Panc1 (cell line): Measurements from ENCODE around the gene CCDC158. TPM values are rescaled to one million over a fixed set of nuclear protein-coding genes. Genes with fewer than 3 reads are reported as not detected.
"Not testable (repeated sequence)": the region's sequence is repeated elsewhere in the genome, so short reads cannot be mapped to it uniquely, and the experiment has no call there.

Experiments used
- ATAC-seq: fragments of 200-7000 bp; cut with Tn5 transposase; 2 replicates; pipeline ENCODE4 v1.9.1; 2020; ENCODE audit warnings: mild to moderate bottlenecking, moderate library complexity
- BruUV-seq: library from RNA; stranded (reverse); fragments of 400-500 nt; replicated peaks from 2 replicates; lab custom pipeline; 2021; lab: Mats Ljungman, UMichigan
- CTCF ChIA-PET: fragments of 300-600 bp; sonication (Branson Sonifier 250); formaldehyde crosslinking; loops from one replicate; lab custom pipeline; 2022; ENCODE audit warnings: antibody characterized with exemption; lab: Charles Lee
- POLR2A ChIA-PET: fragments of 300-600 bp; sonication (Branson Sonifier 250); formaldehyde crosslinking; loops from one replicate; lab custom pipeline; 2022; ENCODE audit warnings: antibody characterized with exemption; lab: Charles Lee
- DNase-seq: peaks from one replicate; pipeline ENCODE4 v3.0.0-alpha.2; 2010; ENCODE audit warnings: low read depth, low spot score
- H3K27ac ChIP-seq: 2 replicates; pipeline ENCODE4 v1.5.1; 2011; ENCODE audit warnings: mild to moderate bottlenecking, low read length, inconsistent platforms
- H3K27me3 ChIP-seq: fragments of 200-500 bp; sonication (Bioruptor generic); 2 replicates; pipeline ENCODE4 v1.6.0; 2014; ENCODE audit warnings: low read length, inconsistent platforms; ENCODE audit not compliant: control insufficient read depth, insufficient read depth
- H3K36me3 ChIP-seq: fragments of 200-500 bp; sonication (Bioruptor generic); 2 replicates; pipeline ENCODE4 v1.5.1; 2014; ENCODE audit warnings: inconsistent platforms, mild to moderate bottlenecking, low read length, moderate library complexity; ENCODE audit not compliant: control insufficient read depth, insufficient read depth
- H3K4me1 ChIP-seq: 2 replicates; pipeline ENCODE4 v1.5.1; 2011; ENCODE audit warnings: inconsistent platforms, mild to moderate bottlenecking, low read length, moderate library complexity; ENCODE audit not compliant: control insufficient read depth, insufficient read depth
- H3K4me3 ChIP-seq, 2 experiments: 2 replicates each; pipeline ENCODE4 v1.5.1; 2011 to 2012; ENCODE audit warnings: low read depth in 2 of 2, low read length in 2 of 2, mild to moderate bottlenecking in 2 of 2, inconsistent platforms in 1 of 2, moderate library complexity in 1 of 2
- H3K9me3 ChIP-seq: fragments of 200-500 bp; sonication (Bioruptor generic); 2 replicates; pipeline ENCODE4 v1.5.1; 2014; ENCODE audit warnings: low read depth, mild to moderate bottlenecking, inconsistent platforms, low read length, moderate library complexity; ENCODE audit not compliant: control insufficient read depth, insufficient read depth
- CTCF ChIP-seq: fragments of 450-650 bp; IDR thresholded peaks from 2 replicates; pipeline ENCODE4 v1.5.1; 2017; ENCODE audit warnings: mild to moderate bottlenecking
- POLR2AphosphoS5 ChIP-seq: IDR thresholded peaks from 2 replicates; pipeline ENCODE4 v1.6.1; 2012; ENCODE audit warnings: mild to moderate bottlenecking, low read depth, low read length, moderate library complexity
- REST ChIP-seq, 2 experiments: IDR thresholded peaks; 2 replicates each; pipeline ENCODE4 v1.6.1; 2011 to 2012; ENCODE audit warnings: low read depth in 2 of 2, control low read depth in 1 of 2, low read length in 1 of 2, mild to moderate bottlenecking in 1 of 2, moderate library complexity in 1 of 2; ENCODE audit not compliant: insufficient read depth in 1 of 2
- SIN3A ChIP-seq: IDR thresholded peaks from 2 replicates; pipeline ENCODE4 v1.6.1; 2012; ENCODE audit warnings: low read depth, mild to moderate bottlenecking, low read length, moderate library complexity, borderline replicate concordance; ENCODE audit not compliant: insufficient read depth
- TCF7L2 ChIP-seq: IDR thresholded peaks from 2 replicates; pipeline ENCODE4 v1.6.1; 2011; ENCODE audit warnings: mild to moderate bottlenecking, low read depth, low read length, inconsistent platforms
- in situ Hi-C: cut with HindIII; loops from 2 replicates; pipeline ENCODE4 v1.10.0; 2016; ENCODE audit warnings: low sequenced_read_pairs, low pct_unique_long_range_greater_than_20kb
- intact Hi-C: fragments of 100-400 bp; cut with micrococcal nuclease; formaldehyde crosslinking; loops from one replicate; pipeline ENCODE4 v1.10.0; 2022; ENCODE audit not compliant: unreplicated experiment
- total RNA-seq: library from RNA; stranded (reverse); gene quantifications from one replicate; pipeline ENCODE4 v1.2.1, GENCODE V29; 2021; ENCODE audit not compliant: unreplicated experiment

The CCDC158 gene
- total RNA-seq, 1 experiment from 2014 or later, result 0.28 TPM

GRCh38 chr4:76426272-76426671 lies 5.3 kb upstream of the CCDC158 start:
- Histone ChIP-seq H3K9me3 (no peaks in the 10 kb centered on the region), H3K36me3 (no peaks in the 10 kb centered on the region), H3K27ac (no peak overlapping the region), H3K27me3 (no peaks in the 10 kb centered on the region), H3K4me3 (no peak overlapping the region), H3K4me1 (no peaks in the 10 kb centered on the region)
- intact Hi-C loops (no loop called here), in situ Hi-C loops (no loop called here)
- no TSS peak for BruUV-seq
- ChIA-PET POLR2A (no interaction called here), CTCF (no interaction called here)
- peak; percentile 62 for TF ChIP-seq CTCF
- TF ChIP-seq TCF7L2, result no peak
- ATAC-seq, result no peak
- no peak for DNase-seq

- H3K4me3 ChIP-seq, DNase-seq, POLR2A ChIA-PET, ATAC-seq, H3K27me3 ChIP-seq, H3K9me3 ChIP-seq, H3K36me3 ChIP-seq, in situ Hi-C loops, H3K4me1 ChIP-seq, intact Hi-C loops, BruUV-seq, CTCF ChIA-PET, H3K27ac ChIP-seq: not testable (repeated sequence)
Measured at GRCh38 chr4:76423159-76423558, 2.2 kb upstream of the CCDC158 start.

DNA sequence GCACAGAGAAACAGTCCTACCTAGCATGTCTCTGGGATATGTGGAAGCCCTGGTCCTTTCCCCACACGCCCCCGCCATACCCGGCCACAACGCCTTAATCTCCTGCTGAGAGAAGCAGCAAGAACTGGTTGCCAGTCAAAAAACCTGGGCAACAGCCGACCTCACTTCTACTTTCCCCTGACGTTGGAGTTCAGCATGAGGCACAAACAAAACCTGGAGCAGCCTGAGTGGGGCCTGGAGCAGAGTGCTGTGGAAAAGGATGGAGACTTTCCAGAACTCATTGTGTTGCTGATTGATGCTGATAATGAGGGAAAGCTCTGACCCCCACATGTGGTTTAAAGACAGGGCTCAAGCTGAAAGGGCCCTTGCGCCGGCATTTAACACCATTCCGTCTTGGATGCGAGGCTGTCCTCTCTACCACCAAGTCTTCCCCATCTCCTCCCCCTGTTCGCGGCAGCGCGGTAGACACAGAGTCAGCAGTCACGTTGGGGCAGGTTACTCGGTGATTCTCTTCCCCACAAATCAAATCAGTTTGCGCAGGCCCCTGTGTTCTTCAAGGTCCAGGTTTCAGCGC lies 666 bp downstream of the CCDC158 start:
- no peak for DNase-seq
- ChIA-PET POLR2A (no interaction called here), CTCF (no interaction called here)
- H3K9me3 ChIP-seq, result no peaks in the 10 kb centered on the region
- ATAC-seq, result no peak
- H3K36me3 ChIP-seq, result no peaks in the 10 kb centered on the region
- no TSS peak for BruUV-seq
- in situ Hi-C loops (no loop called here), intact Hi-C loops (no loop called here)
- peak overlapping the region in 1 of 2 experiments; percentile 39; a peak in 1 of 4 replicates for H3K4me3 ChIP-seq
- no peaks in the 10 kb centered on the region for H3K4me1 ChIP-seq
- no peaks in the 10 kb centered on the region for H3K27me3 ChIP-seq
- H3K27ac ChIP-seq, result no peak overlapping the region
- TF ChIP-seq CTCF (no peak), POLR2AphosphoS5 (no peak), TCF7L2 (no peak), REST (IDR thresholded peaks at IDR 0.05; ENCODE audit: insufficient read depth in 1 of 2, low read depth in 2 of 2, low read length in 1 of 2) (no peak), SIN3A (no peak)
